NCI-H345 treated with DMSO at 0.1 percent for 48 hours (cell line): Measurements from ENCODE around the gene IKBIP.
"Not testable (repeated sequence)": the region's sequence is repeated elsewhere in the genome, so short reads cannot be mapped to it uniquely, and the experiment has no call there.

Source experiments
- DNase-seq: peaks from one replicate; lab custom pipeline; 2025; ENCODE audit not compliant: unreplicated experiment; lab: John Stamatoyannopoulos, UW

The IKBIP gene

GRCh38 chr12:98637068-98637467, 7.5 kb downstream of the IKBIP start:
- no peak for DNase-seq

GRCh38 chr12:98635657-98636323, 8.8 kb downstream of the IKBIP start:
- peak; percentile 60 for DNase-seq

- no peak for DNase-seq
These were observed 25.6 kb downstream of the IKBIP start for GRCh38 chr12:98618952-98619351.

GRCh38 chr12:98612696-98613334, 31.8 kb downstream of the IKBIP start:
- no peak for DNase-seq

- no peak for DNase-seq
These were observed 34.0 kb downstream of the IKBIP start for GRCh38 chr12:98610596-98610995.

GRCh38 chr12:98606359-98606988, 38.1 kb downstream of the IKBIP start:
- no peak for DNase-seq

GRCh38 chr12:98601924-98602323, 42.7 kb downstream of the IKBIP start:
- DNase-seq = no peak

- DNase-seq = not testable (repeated sequence)
These were observed 47.3 kb downstream of the IKBIP start for GRCh38 chr12:98597313-98597712.

- no peak for DNase-seq
These were observed 49.2 kb downstream of the IKBIP start for GRCh38 chr12:98595243-98595988.

GRCh38 chr12:98594050-98594835, 50.3 kb downstream of the IKBIP start:
- no peak for DNase-seq

- DNase-seq = peak; percentile 93
These were observed 51.1 kb downstream of the IKBIP start, which contains the start of gene SLC25A3 for GRCh38 chr12:98593351-98594049. Gene SLC25A3 (plus strand): TSS chr12:98593686. CDS start chr12:98593979, 293 bp downstream.

GRCh38 chr12:98592825-98593322, 51.7 kb downstream of the IKBIP start:
- no peak for DNase-seq

- DNase-seq = no peak
These were observed 53.4 kb downstream of the IKBIP start for GRCh38 chr12:98591209-98591608.

GRCh38 chr12:98587084-98587483, 57.5 kb downstream of the IKBIP start:
- DNase-seq = peak; percentile 82

- no peak for DNase-seq
These were observed 62.5 kb downstream of the IKBIP start for GRCh38 chr12:98582093-98582492.

GRCh38 chr12:98581101-98581500, 63.5 kb downstream of the IKBIP start:
- no peak for DNase-seq

GRCh38 chr12:98580695-98581094, 63.9 kb downstream of the IKBIP start:
- DNase-seq = no peak

GRCh38 chr12:98579835-98580234, 64.8 kb downstream of the IKBIP start:
- DNase-seq = no peak

GRCh38 chr12:98579347-98579746, 65.2 kb downstream of the IKBIP start:
- DNase-seq = no peak

- no peak for DNase-seq
These were observed 65.8 kb downstream of the IKBIP start for GRCh38 chr12:98578821-98579220.
